HG02943 (cell line): ENCODE results near the gene TACR3.
"Not testable (repeated sequence)": the region's sequence is repeated elsewhere in the genome, so short reads cannot be mapped to it uniquely, and the experiment has no call there.

Experiments used
- ATAC-seq: cut with Tn5 transposase; IDR thresholded peaks from one replicate; pipeline ENCODE4 v1.9.1; 2021; ENCODE audit warnings: mild to moderate bottlenecking, low read depth, moderate library complexity; ENCODE audit not compliant: unreplicated experiment

The TACR3 gene

GRCh38 chr4:103719830-103720207 lies at the start of gene TACR3:
Gene TACR3 (minus strand): TSS chr4:103719985. CDS start chr4:103719675, 310 bp downstream.
- ATAC-seq: no peak

GRCh38 chr4:103757631-103758030 lies 37.8 kb upstream of the TACR3 start:
- ATAC-seq: no peak

GRCh38 chr4:103756741-103757140 lies 37.0 kb upstream of the TACR3 start:
- ATAC-seq: no peak

GRCh38 chr4:103754844-103755243 lies 35.1 kb upstream of the TACR3 start:
- no peak for ATAC-seq

- no peak for ATAC-seq
These were observed 34.3 kb upstream of the TACR3 start for GRCh38 chr4:103753868-103754653.

GRCh38 chr4:103723150-103723549 lies 3.4 kb upstream of the TACR3 start:
- ATAC-seq: not testable (repeated sequence)

GRCh38 chr4:103721251-103721650 lies 1.5 kb upstream of the TACR3 start:
- ATAC-seq: no peak

GRCh38 chr4:103720661-103721060 lies 876 bp upstream of the TACR3 start:
- no peak for ATAC-seq

GRCh38 chr4:103719105-103719829 lies 518 bp downstream of the TACR3 start:
- ATAC-seq: no peak

GRCh38 chr4:103692615-103693014 lies 27.2 kb downstream of the TACR3 start:
- no peak for ATAC-seq

- no peak for ATAC-seq
These were observed 45.8 kb downstream of the TACR3 start for GRCh38 chr4:103673983-103674382.

- not testable (repeated sequence) for ATAC-seq
These were observed 53.0 kb downstream of the TACR3 start for GRCh38 chr4:103666764-103667163.

- no peak for ATAC-seq
These were observed 55.2 kb downstream of the TACR3 start for GRCh38 chr4:103664436-103665075.

GRCh38 chr4:103648541-103648940 lies 71.2 kb downstream of the TACR3 start:
- no peak for ATAC-seq

- ATAC-seq: no peak
These were observed 73.8 kb downstream of the TACR3 start for GRCh38 chr4:103645991-103646390.

- no peak for ATAC-seq
These were observed 85.5 kb downstream of the TACR3 start for GRCh38 chr4:103634236-103634635.

GRCh38 chr4:103626296-103626695 lies 93.5 kb downstream of the TACR3 start:
- no peak for ATAC-seq

- ATAC-seq: no peak
These were observed 127.9 kb downstream of the TACR3 start for GRCh38 chr4:103591841-103592240.

- ATAC-seq: no peak
These were observed 152.2 kb downstream of the TACR3 start for GRCh38 chr4:103567591-103567990.

- ATAC-seq: not testable (repeated sequence)
These were observed 160.6 kb downstream of the TACR3 start for GRCh38 chr4:103559178-103559577.
